Adrenal gland (tissue), 12 donors: ENCODE results near the gene CTXND1. TPM values are rescaled to one million over a fixed set of nuclear protein-coding genes. Genes with fewer than 3 reads are reported as not detected.

Source experiments
- DNase-seq, 7 donors: peaks; one replicate each; pipeline ENCODE4 v3.0.0-alpha.2; 2019 to 2020
- H3K27ac ChIP-seq, 5 donors: fragments of 200-600 bp; sonication (generic) in 4 of 5; 1 replicate in 3 of 5; 2 replicates in 2 of 5; pipeline versions ENCODE4 v1.5.1 to v1.8.0; 2016 to 2020; ENCODE audit warnings: mild to moderate bottlenecking in 1 of 5
- H3K27me3 ChIP-seq: fragments of 200-600 bp; 2 replicates; pipeline ENCODE4 v1.8.0; 2021
- H3K36me3 ChIP-seq, 2 donors: fragments of 200-600 bp; replicated peaks in 1 of 2; 1 replicate in 1 of 2; 2 replicates in 1 of 2; pipeline versions ENCODE4 v1.5.1 to v1.8.0; 2018 to 2022
- H3K4me1 ChIP-seq, 2 donors: fragments of 200-600 bp; replicated peaks in 1 of 2; 1 replicate in 1 of 2; 2 replicates in 1 of 2; pipeline versions ENCODE4 v1.5.1 to v1.8.0; 2018 to 2021
- H3K4me3 ChIP-seq, 4 donors: fragments of 200-600 bp; sonication (generic) in 3 of 4; one replicate each; pipeline ENCODE4 v1.5.1; 2016 to 2018
- H3K9me3 ChIP-seq, 3 donors: fragments of 200-600 bp; sonication (generic) in 1 of 3; replicated peaks in 1 of 3; 1 replicate in 2 of 3; 2 replicates in 1 of 3; pipeline versions ENCODE4 v1.5.1 to v1.8.0; 2016 to 2021
- CTCF ChIP-seq, 6 experiments: fragments of 450-650 bp in 4 of 6; fragments of 200-600 bp in 2 of 6; sonication (generic) in 1 of 6; IDR thresholded peaks; 1 replicate in 5 of 6; 2 replicates in 1 of 6; pipeline versions ENCODE4 v1.5.1 to v1.8.0; 2016 to 2021; ENCODE audit warnings: antibody characterized with exemption in 6 of 6, mild to moderate bottlenecking in 2 of 6, moderate library complexity in 1 of 6
- POLR2A ChIP-seq, 2 donors: fragments of 450-650 bp; IDR thresholded peaks; one replicate each; pipeline ENCODE4 v1.6.1; 2017; ENCODE audit warnings: antibody characterized with exemption in 2 of 2, mild to moderate bottlenecking in 2 of 2, moderate library complexity in 1 of 2
- WGBS, 4 donors: extraction: QIAGEN DNeasy Blood & Tissue Kit in 2 of 4; methylation state at CpG; one replicate each; pipeline versions ENCODE4 v1.1.5 to v1.1.7; 2013 to 2017; 5-methylcytosine and 5-hydroxymethylcytosine counted together
- intact Hi-C, 2 donors: fragments of 100-400 bp; cut with DNase I; formaldehyde crosslinking; loops; one replicate each; pipeline versions ENCODE4 v1.14.1 to v1.15.0; 2022 to 2023
- polyA plus RNA-seq, 3 donors: library from polyadenylated mRNA; stranded (reverse); fragments of 200-250 nt in 2 of 3; fragments of 350-450 nt in 1 of 3; fragmentation: Illumina TruSeq in 1 of 3; extraction: RNeasy Lipid Tissue Mini Kit (QIAGEN cat#74804) in 1 of 3; gene quantifications; one replicate each; pipeline ENCODE4 v1.2.3, GENCODE V29; 2013 to 2014
- total RNA-seq, 9 donors: library from RNA; depleted of rRNA in 4 of 9; stranded (reverse); fragments of >200 nt in 4 of 9; fragments of 120-200 nt in 1 of 9; fragmentation: NEBNext Ultra II Directional in 1 of 9; extraction: Animal tissue kit (Norgen Biotek cat#: 25700) in 1 of 9; gene quantifications; one replicate each; pipeline versions ENCODE4 v1.1.0 to v1.2.4, GENCODE V29; 2013 to 2023
- donor health status: healthy with polysubstance abuse.
- donor health status: Bipolar disorder and iron deficiency.
- donor health status: DM: yes; HTN: yes; CAD: no.
- donor health status: DM: no; HTN: no; CAD: no.
- donor health status: DM: no; HTN: no; CAD: no.
- donor health status: DM: yes; HTN: yes; CAD: no.

Gene CTXND1
- total and polyA plus RNA-seq, 12 donors = 0.55 to 17.4 (median 4.3) TPM

GRCh38 chr15:80250614-80251427 lies 1.2 kb downstream of the CTXND1 start:
- peak in 1 of 7 donors; percentile 24 for DNase-seq
- Histone ChIP-seq H3K9me3 (no peaks in the 10 kb centered on the region), H3K4me1 (peaks cover 0 to 13% of the 10 kb centered on the region in 2 donors), H3K27ac (peak overlapping the region in 3 of 5 donors; percentile 64 to 87 (median 76)), H3K27me3 (peaks cover 47% of the 10 kb centered on the region), H3K36me3 (no peaks in the 10 kb centered on the region), H3K4me3 (peak overlapping the region in 2 of 4 donors; percentile 13 to 69)
- no peak for TF ChIP-seq CTCF (IDR thresholded peaks at IDR 0.05)
- no peak for TF ChIP-seq POLR2A (IDR thresholded peaks at IDR 0.05)
- intact Hi-C loops = no loop called here
- WGBS, 4 donors = 44 to 58% (median 52%) methylated on average over 20 of the region's 20 CpGs

DNA sequence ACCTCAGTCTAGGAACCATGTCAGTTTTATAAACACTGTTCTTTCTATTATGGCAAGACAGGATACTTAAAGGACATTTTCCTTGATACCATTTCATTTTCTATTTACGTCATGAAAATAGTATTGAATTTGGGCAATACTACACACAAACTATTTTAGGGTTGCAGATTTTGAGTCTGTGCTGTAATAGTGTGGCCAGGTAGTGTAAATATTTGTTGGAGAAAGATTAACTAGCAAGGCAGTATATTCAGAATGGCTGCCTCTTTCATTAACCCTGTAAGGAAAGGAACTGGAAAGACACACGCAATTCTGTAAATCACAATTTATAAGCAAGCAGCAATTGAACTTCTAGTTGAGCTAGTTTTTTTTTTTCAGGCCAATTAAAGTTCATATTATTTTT lies 2.0 kb downstream of the CTXND1 start:
- Histone ChIP-seq H3K27me3 (peaks cover 47% of the 10 kb centered on the region), H3K9me3 (no peaks in the 10 kb centered on the region), H3K4me3 (no peak overlapping the region), H3K36me3 (no peaks in the 10 kb centered on the region), H3K27ac (peak overlapping the region in 2 of 5 donors; percentile 15 to 76), H3K4me1 (peaks cover 0 to 13% of the 10 kb centered on the region in 2 donors)
- 62 to 71% (median 68%) methylated on average over 2 of the region's 2 CpGs for WGBS, 4 donors
- intact Hi-C loops = no loop called here
- TF ChIP-seq CTCF (IDR thresholded peaks at IDR 0.05) (no peak), POLR2A (IDR thresholded peaks at IDR 0.05) (no peak)
- DNase-seq = no peak

DNA sequence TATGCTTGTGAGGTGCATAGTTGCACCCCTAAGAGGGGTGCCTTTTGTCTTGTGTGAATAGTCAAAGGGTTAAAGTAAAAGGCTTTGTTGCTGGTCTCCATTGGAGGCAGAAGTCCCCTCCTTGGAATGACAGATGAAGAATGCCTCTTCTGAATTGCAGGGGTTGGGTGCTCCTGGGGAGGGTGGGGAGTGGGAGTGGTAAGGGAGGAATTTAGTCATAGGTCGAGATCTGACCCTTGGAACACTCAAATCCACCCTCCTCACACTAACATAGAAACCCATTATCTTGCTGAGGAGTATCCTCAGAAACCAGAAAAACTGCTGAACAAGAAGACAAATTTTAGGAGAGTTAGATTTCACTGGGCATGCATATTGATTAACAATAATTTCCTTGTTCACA lies 4.7 kb downstream of the CTXND1 start:
- H3K27me3 ChIP-seq = peaks cover 27% of the 10 kb centered on the region
- TF ChIP-seq POLR2A (IDR thresholded peaks at IDR 0.05) (no peak), CTCF (IDR thresholded peaks at IDR 0.05) (no peak)
- no peak overlapping the region for H3K4me3 ChIP-seq
- intact Hi-C loops = no loop called here
- WGBS, 4 donors = 47 to 60% (median 53%) methylated on average over 1 of the region's 1 CpG
- peak in 1 of 7 donors; percentile 4 for DNase-seq
- no peaks in the 10 kb centered on the region for H3K9me3 ChIP-seq
- H3K36me3 ChIP-seq = no peaks in the 10 kb centered on the region
- peaks cover 7 to 14% of the 10 kb centered on the region in 2 donors for H3K4me1 ChIP-seq
- peak overlapping the region in 1 of 5 donors; percentile 76 for H3K27ac ChIP-seq

- WGBS, 4 donors = 40 to 47% (median 45%) methylated on average over 6 to 7 of the region's 7 CpGs
- H3K4me1 ChIP-seq = peaks cover 7% of the 10 kb centered on the region in 2 donors
- H3K36me3 ChIP-seq = no peaks in the 10 kb centered on the region
- no peak overlapping the region for H3K4me3 ChIP-seq
- H3K27me3 ChIP-seq = peaks cover 19% of the 10 kb centered on the region
- intact Hi-C loops = no loop called here
- H3K9me3 ChIP-seq = no peaks in the 10 kb centered on the region
- TF ChIP-seq POLR2A (IDR thresholded peaks at IDR 0.05) (peak in 1 of 2 donors; percentile 41), CTCF (IDR thresholded peaks at IDR 0.05) (no peak)
- DNase-seq = peak in 6 of 7 donors; percentile 45 to 67 (median 63)
- H3K27ac ChIP-seq = peak overlapping the region in 3 of 5 donors; percentile 35 to 76 (median 51)
These were observed 5.6 kb downstream of the CTXND1 start for GRCh38 chr15:80246425-80246894.
